AG04449 (cell line): ENCODE measurements around the gene PBX3.

Experiments
- CTCF ChIA-PET: fragments of 350-600 bp; formaldehyde crosslinking; extraction: SDS; loops from one replicate; lab custom pipeline; 2021; ENCODE audit warnings: antibody characterized with exemption; lab: Yijun Ruan, JAX
- POLR2A ChIA-PET: fragments of 400-600, 350-600 bp; formaldehyde crosslinking; extraction: SDS; loops from one replicate; lab custom pipeline; 2020; ENCODE audit warnings: antibody characterized with exemption, inconsistent platforms; lab: Yijun Ruan, JAX
- DNase-seq: peaks from one replicate; pipeline ENCODE4 v3.0.0-alpha.2; 2010; ENCODE audit warnings: low read depth, low spot score
- H3K4me3 ChIP-seq: 2 replicates; pipeline ENCODE4 v1.5.1; 2011; ENCODE audit warnings: low read depth, mild to moderate bottlenecking, control low read depth, low read length
- TF ChIP-seq, protein P1 (sequence below): IDR thresholded peaks from one replicate; pipeline ENCODE4 v1.5.1; 2011; ENCODE audit warnings: mild to moderate bottlenecking, moderate library complexity, low read length, control low read depth, inconsistent platforms; ENCODE audit not compliant: insufficient read depth; ENCODE audit errors: missing control alignments

The PBX3 gene

DNA sequence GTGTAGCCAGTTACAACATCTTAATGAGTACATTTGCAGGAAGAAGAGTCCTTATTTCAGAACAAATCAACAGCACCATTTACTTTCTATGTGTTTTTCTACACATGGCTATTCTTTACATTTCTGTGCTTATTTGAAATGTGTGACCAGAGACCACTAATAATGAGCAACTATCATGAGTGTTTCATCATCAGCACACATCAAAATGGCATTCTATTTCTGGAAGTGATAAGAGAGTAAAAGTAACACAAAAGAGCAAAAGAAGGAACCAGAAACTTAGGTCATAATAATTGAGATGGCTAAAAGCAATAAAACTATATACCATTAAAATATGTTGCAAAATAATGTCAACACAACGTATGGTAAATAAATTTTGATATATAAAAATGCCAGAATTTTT, 159.7 kb downstream of the PBX3 start:
- TF ChIP-seq, protein P1, sequence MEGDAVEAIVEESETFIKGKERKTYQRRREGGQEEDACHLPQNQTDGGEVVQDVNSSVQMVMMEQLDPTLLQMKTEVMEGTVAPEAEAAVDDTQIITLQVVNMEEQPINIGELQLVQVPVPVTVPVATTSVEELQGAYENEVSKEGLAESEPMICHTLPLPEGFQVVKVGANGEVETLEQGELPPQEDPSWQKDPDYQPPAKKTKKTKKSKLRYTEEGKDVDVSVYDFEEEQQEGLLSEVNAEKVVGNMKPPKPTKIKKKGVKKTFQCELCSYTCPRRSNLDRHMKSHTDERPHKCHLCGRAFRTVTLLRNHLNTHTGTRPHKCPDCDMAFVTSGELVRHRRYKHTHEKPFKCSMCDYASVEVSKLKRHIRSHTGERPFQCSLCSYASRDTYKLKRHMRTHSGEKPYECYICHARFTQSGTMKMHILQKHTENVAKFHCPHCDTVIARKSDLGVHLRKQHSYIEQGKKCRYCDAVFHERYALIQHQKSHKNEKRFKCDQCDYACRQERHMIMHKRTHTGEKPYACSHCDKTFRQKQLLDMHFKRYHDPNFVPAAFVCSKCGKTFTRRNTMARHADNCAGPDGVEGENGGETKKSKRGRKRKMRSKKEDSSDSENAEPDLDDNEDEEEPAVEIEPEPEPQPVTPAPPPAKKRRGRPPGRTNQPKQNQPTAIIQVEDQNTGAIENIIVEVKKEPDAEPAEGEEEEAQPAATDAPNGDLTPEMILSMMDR: no peak
- POLR2A ChIA-PET: no interaction called here
- DNase-seq: no peak
- CTCF ChIA-PET: no interaction called here
- H3K4me3 ChIP-seq: no peak overlapping the region

DNA sequence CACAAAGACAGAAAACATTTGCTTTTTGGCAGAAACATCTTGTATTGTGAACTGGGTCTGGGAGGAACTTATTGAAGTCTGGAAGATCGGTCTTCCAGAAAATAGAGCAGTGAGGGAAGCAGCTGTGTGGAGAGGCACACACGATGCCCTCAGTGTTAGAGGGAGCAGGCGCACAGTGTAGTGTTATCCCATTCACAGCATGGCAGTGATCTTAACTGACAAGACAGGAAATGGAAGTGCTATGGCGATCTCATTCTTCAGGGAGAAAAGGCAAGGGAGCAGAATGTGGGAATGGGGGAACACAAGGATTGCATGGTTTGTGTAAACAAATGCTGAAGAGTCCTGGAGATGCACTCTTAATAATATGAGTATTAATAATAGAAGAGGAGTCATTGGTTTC, 161.0 kb downstream of the PBX3 start:
- ChIA-PET CTCF (no interaction called here), POLR2A (no interaction called here)
- no peak for DNase-seq
- no peak overlapping the region for H3K4me3 ChIP-seq
- TF ChIP-seq, protein P1: no peak

DNA sequence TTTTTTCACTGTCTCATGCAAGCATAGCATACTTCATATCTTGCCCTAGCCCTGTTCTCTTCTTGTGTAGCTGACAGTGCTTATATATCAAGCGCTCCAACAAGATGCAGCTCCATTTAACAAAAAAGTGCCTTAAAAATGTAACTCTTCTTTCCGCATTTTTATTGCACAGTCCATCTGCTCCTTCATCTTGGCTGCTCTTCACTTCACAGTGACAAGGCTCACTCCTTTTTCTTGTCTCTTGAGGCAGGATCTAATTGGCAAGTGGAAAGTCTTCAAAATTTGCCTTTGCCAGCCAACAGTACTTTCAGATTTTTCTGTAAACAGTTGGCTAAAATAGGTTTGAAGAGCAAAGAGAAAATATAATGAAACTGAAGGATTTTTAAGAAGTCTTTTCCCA, 161.8 kb downstream of the PBX3 start:
- CTCF ChIA-PET: no interaction called here
- TF ChIP-seq, protein P1: no peak
- no peak for DNase-seq
- H3K4me3 ChIP-seq: no peak overlapping the region
- POLR2A ChIA-PET: no interaction called here

DNA sequence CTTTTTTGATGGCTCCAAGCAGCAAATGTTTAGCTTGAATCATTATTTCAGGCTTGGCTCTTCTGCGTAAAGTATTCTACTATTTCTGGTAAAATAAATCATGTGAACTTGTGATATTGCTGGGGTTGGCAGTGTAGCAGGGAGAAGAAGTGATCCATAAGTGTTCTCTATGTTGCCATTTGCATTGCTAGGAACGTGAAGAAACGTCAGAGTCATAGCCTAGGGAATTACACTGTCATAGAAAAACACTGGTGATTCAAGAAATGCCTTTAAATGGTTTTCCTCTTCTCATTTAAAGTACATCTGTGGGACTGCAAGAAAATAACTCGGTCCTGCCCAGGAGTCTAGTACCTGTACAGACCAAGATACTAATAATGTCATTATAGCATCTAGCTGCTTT, 162.3 kb downstream of the PBX3 start:
- TF ChIP-seq, protein P1: no peak
- ChIA-PET POLR2A (no interaction called here), CTCF (no interaction called here)
- no peak overlapping the region for H3K4me3 ChIP-seq
- DNase-seq: no peak

DNA sequence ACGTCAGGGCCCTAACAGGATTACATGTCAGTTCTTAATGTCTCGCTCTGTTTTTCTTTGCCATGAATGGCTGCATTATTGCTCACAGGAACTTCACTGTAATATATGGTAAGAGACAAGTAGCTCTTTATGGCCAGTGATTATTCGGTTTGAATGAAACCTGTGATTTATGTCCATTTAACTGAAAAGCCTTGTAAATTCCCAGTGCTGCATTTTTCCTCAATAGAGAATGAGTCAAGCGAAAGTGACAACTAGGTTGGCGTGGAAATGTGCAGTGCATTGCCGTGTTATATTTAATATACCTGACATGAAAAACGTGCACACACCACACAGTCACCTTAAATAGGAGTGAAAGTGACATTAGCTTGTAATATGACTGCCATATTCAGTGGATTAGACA, 163.1 kb downstream of the PBX3 start:
- no peak for DNase-seq
- H3K4me3 ChIP-seq: no peak overlapping the region
- CTCF ChIA-PET: no interaction called here
- POLR2A ChIA-PET: no interaction called here
- TF ChIP-seq, protein P1: no peak

DNA sequence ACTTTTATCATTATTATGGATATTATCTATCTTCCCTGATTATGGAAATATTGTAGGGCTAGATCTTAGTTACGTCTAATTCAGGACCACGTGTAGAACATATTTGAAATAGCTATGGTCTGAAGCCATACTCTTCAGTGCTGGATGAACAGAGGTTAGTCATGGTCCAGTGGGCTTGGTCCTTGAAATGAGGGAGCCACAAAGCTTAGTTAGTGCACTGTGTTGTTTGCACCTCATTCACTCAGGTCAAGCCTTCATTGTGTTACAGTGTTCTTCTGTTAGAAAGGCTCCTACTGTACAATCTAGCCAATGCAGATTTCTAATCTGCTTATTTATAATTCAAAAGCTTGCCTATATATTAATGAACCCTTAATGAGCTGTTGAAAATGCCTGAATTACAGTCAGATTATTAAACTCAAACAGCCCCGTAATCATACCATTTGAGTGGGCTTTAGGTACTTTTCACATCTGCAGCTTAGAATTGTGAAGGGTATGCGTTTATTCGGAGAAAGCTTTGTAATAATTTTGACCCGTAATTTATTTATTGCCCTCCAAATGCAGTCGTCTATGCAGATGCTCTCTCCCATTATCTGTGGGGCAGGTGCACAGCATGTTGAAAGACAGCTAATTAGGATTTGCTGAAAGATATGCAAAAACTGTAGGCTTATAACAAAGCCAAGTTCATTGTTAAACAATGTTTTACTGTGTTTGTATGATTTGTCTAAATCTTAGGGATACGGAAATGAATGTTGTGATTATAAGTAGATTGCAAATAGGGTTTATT, 164.9 kb downstream of the PBX3 start:
- no peak for DNase-seq
- H3K4me3 ChIP-seq: no peak overlapping the region
- POLR2A ChIA-PET: interaction anchor here (0.9 kb wide), 1 partner anchor 56 kb away, joined by 3 read pairs; no protein-coding TSS in a partner anchor
- TF ChIP-seq, protein P1: no peak
- CTCF ChIA-PET: interaction anchor here (1.2 kb wide), 1 partner anchor 28 kb away, joined by 3 read pairs; no protein-coding TSS in a partner anchor
